Ishikawa (cell line): ENCODE data around the gene KRTAP1-5.

Experiments used
- CREB1 ChIP-seq: IDR thresholded peaks from 2 replicates; pipeline ENCODE4 v1.6.1; 2012; ENCODE audit warnings: low read depth
- EP300 ChIP-seq: IDR thresholded peaks from 2 replicates; pipeline ENCODE4 v1.6.1; 2012; ENCODE audit warnings: borderline replicate concordance
- TEAD4 ChIP-seq: IDR thresholded peaks from 2 replicates; pipeline ENCODE4 v1.6.1; 2012
- TF ChIP-seq, protein P1 (sequence below): IDR thresholded peaks from 2 replicates; pipeline ENCODE4 v1.6.1; 2012

DNA sequence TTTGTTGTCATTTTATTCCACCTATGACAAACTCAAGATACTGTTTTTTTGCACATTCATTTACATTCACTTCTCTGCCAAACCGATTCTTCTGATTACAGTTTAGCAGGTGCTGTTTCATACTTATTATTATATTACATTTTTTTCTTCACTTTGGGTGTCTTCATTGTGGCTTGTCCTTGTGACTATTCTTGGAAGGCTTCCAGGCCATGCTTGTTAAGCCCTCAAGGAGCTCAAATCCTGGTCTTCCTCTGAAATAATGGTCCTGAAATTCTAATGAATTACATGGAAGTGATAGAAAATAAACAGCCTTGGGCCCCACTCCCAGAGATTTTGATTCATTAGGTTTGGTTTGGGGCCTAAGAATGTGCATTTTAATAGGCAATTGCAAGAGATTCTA lies 37.3 kb upstream of the KRTAP1-5 start:
- TF ChIP-seq, protein P1, sequence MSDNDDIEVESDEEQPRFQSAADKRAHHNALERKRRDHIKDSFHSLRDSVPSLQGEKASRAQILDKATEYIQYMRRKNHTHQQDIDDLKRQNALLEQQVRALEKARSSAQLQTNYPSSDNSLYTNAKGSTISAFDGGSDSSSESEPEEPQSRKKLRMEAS, result no peak
- TF ChIP-seq TEAD4 (no peak), CREB1 (no peak), EP300 (no peak)
